Measurements from ENCODE around the gene SRI. TPM values are rescaled to one million over a fixed set of nuclear protein-coding genes. Genes with fewer than 3 reads are reported as not detected.
"Not testable (repeated sequence)": the region's sequence is repeated elsewhere in the genome, so short reads cannot be mapped to it uniquely, and the experiment has no call there.

Gene SRI
- total and polyA plus RNA-seq, 4 experiments from 2014 or later, result 76.1 to 353 (median 178) TPM

GRCh38 chr7:88167223-88167622, 52.6 kb downstream of the SRI start:
- intact Hi-C loops (cut with micrococcal nuclease), result no loop called here
- ChIA-PET CTCF (ENCODE audit: partially characterized antibody) (no interaction called here), POLR2A (ENCODE audit: partially characterized antibody) (no interaction called here)
- Histone ChIP-seq H3K27me3 (ENCODE audit: insufficient read depth, low read length) (no peaks in the 10 kb centered on the region), H3K27ac (ENCODE audit: low read depth, low read length) (no peak overlapping the region), H3K36me3 (ENCODE audit: insufficient read depth, low read length) (no peaks in the 10 kb centered on the region), H3K4me1 (ENCODE audit: insufficient read depth, low read length) (no peaks in the 10 kb centered on the region), H3K4me3 (ENCODE audit: low read length in 2 of 2) (no peak overlapping the region), H3K9me3 (ENCODE audit: control insufficient read depth in 1 of 2, low read length in 2 of 2) (no peaks in the 10 kb centered on the region)
- no peaks in the 10 kb centered on the region for H3K4me1 Mint-ChIP-seq
- no peaks in the 10 kb centered on the region for H3K9me3 Mint-ChIP-seq
- DNase-seq, result no peak
- no peaks in the 10 kb centered on the region for H3K36me3 Mint-ChIP-seq
- H3K27ac Mint-ChIP-seq, result no peak overlapping the region
- H3K4me3 Mint-ChIP-seq, result no peak overlapping the region
- H3K27me3 Mint-ChIP-seq, result no peaks in the 10 kb centered on the region

GRCh38 chr7:88165697-88166096, 54.1 kb downstream of the SRI start:
- CTCF ChIA-PET (ENCODE audit: partially characterized antibody), result interaction anchor here (1.3 kb wide), 1 partner anchor 12 kb away, joined by 3 read pairs; no protein-coding TSS in a partner anchor

GRCh38 chr7:88159741-88160140, 60.1 kb downstream of the SRI start:
- CTCF ChIA-PET (ENCODE audit: partially characterized antibody), result interaction anchor here (1.6 kb wide), 1 partner anchor 10 kb away, joined by 3 read pairs; no protein-coding TSS in a partner anchor
- H3K27ac ChIP-seq (ENCODE audit: low read depth, low read length); H3K27me3 ChIP-seq (ENCODE audit: insufficient read depth, low read length); H3K27ac Mint-ChIP-seq; H3K4me3 ChIP-seq (ENCODE audit: low read length in 2 of 2); POLR2A ChIA-PET (ENCODE audit: partially characterized antibody); H3K4me3 Mint-ChIP-seq; DNase-seq; H3K9me3 ChIP-seq (ENCODE audit: control insufficient read depth in 1 of 2, low read length in 2 of 2); H3K27me3 Mint-ChIP-seq; H3K4me1 ChIP-seq (ENCODE audit: insufficient read depth, low read length); H3K36me3 ChIP-seq (ENCODE audit: insufficient read depth, low read length); H3K4me1 Mint-ChIP-seq; intact Hi-C loops (cut with micrococcal nuclease): not testable (repeated sequence)
- Mint-ChIP-seq H3K9me3 (peaks cover 0 to 21% (median 18%) of the 10 kb centered on the region in 8 donors), H3K36me3 (peaks cover 21 to 36% of the 10 kb centered on the region in 2 donors)

More at GRCh38 chr7:88165697-88166096, 54.1 kb downstream of the SRI start:
- H3K9me3 Mint-ChIP-seq, result peaks cover 0 to 4% (median 0%) of the 10 kb centered on the region in 8 donors
- DNase-seq, result no peak
- Histone ChIP-seq H3K36me3 (ENCODE audit: insufficient read depth, low read length) (no peaks in the 10 kb centered on the region), H3K4me3 (ENCODE audit: low read length in 2 of 2) (no peak overlapping the region), H3K27me3 (ENCODE audit: insufficient read depth, low read length) (no peaks in the 10 kb centered on the region), H3K27ac (ENCODE audit: low read depth, low read length) (no peak overlapping the region), H3K4me1 (ENCODE audit: insufficient read depth, low read length) (no peaks in the 10 kb centered on the region), H3K9me3 (ENCODE audit: control insufficient read depth in 1 of 2, low read length in 2 of 2) (no peaks in the 10 kb centered on the region)
- no peaks in the 10 kb centered on the region for H3K27me3 Mint-ChIP-seq
- H3K27ac Mint-ChIP-seq, result no peak overlapping the region
- no peaks in the 10 kb centered on the region for H3K36me3 Mint-ChIP-seq
- H3K4me3 Mint-ChIP-seq, result no peak overlapping the region
- H3K4me1 Mint-ChIP-seq, result no peaks in the 10 kb centered on the region
- intact Hi-C loops (cut with micrococcal nuclease), result no loop called here
- POLR2A ChIA-PET (ENCODE audit: partially characterized antibody), result no interaction called here

GRCh38 chr7:88156356-88156755, 63.5 kb downstream of the SRI start:
- Mint-ChIP-seq H3K4me1 (no peaks in the 10 kb centered on the region), H3K9me3 (peaks cover 0 to 21% (median 16%) of the 10 kb centered on the region in 8 donors), H3K4me3 (no peak overlapping the region), H3K27me3 (no peaks in the 10 kb centered on the region), H3K27ac (no peak overlapping the region), H3K36me3 (peaks cover 31 to 49% of the 10 kb centered on the region in 2 donors)
- H3K27ac ChIP-seq (ENCODE audit: low read depth, low read length), result no peak overlapping the region
- intact Hi-C loops (cut with micrococcal nuclease), result no loop called here
- ChIA-PET POLR2A (ENCODE audit: partially characterized antibody) (no interaction called here), CTCF (ENCODE audit: partially characterized antibody) (no interaction called here)
- H3K9me3 ChIP-seq (ENCODE audit: control insufficient read depth in 1 of 2, low read length in 2 of 2), result no peaks in the 10 kb centered on the region
- no peaks in the 10 kb centered on the region for H3K4me1 ChIP-seq (ENCODE audit: insufficient read depth, low read length)
- H3K36me3 ChIP-seq (ENCODE audit: insufficient read depth, low read length), result no peaks in the 10 kb centered on the region
- no peak overlapping the region for H3K4me3 ChIP-seq (ENCODE audit: low read length in 2 of 2)
- no peak for DNase-seq
- H3K27me3 ChIP-seq (ENCODE audit: insufficient read depth, low read length), result no peaks in the 10 kb centered on the region

GRCh38 chr7:88155756-88156155, 64.1 kb downstream of the SRI start:
- H3K9me3 Mint-ChIP-seq, result peaks cover 0 to 21% (median 16%) of the 10 kb centered on the region in 8 donors
- no peaks in the 10 kb centered on the region for H3K27me3 ChIP-seq (ENCODE audit: insufficient read depth, low read length)
- no peak for DNase-seq
- peaks cover 34 to 55% of the 10 kb centered on the region in 2 donors for H3K36me3 Mint-ChIP-seq
- CTCF ChIA-PET (ENCODE audit: partially characterized antibody), result no interaction called here
- no peaks in the 10 kb centered on the region for H3K36me3 ChIP-seq (ENCODE audit: insufficient read depth, low read length)
- H3K27ac ChIP-seq (ENCODE audit: low read depth, low read length), result no peak overlapping the region
- no peak overlapping the region for H3K4me3 ChIP-seq (ENCODE audit: low read length in 2 of 2)
- POLR2A ChIA-PET (ENCODE audit: partially characterized antibody), result no interaction called here
- H3K27me3 Mint-ChIP-seq, result no peaks in the 10 kb centered on the region
- no peak overlapping the region for H3K4me3 Mint-ChIP-seq
- no peaks in the 10 kb centered on the region for H3K4me1 Mint-ChIP-seq
- no peaks in the 10 kb centered on the region for H3K4me1 ChIP-seq (ENCODE audit: insufficient read depth, low read length)
- H3K27ac Mint-ChIP-seq, result no peak overlapping the region
- intact Hi-C loops (cut with micrococcal nuclease), result no loop called here
- no peaks in the 10 kb centered on the region for H3K9me3 ChIP-seq (ENCODE audit: control insufficient read depth in 1 of 2, low read length in 2 of 2)

Other genes with a start within 250 kb of the SRI start
- gene STEAP4, start 86.9 kb upstream of the SRI start, total RNA-seq, result not detected
- gene STEAP4, start 86.9 kb upstream of the SRI start, polyA plus RNA-seq, result not detected